HEK293 (cell line): ENCODE results near the gene SPAST.
"Not testable (repeated sequence)": the region's sequence is repeated elsewhere in the genome, so short reads cannot be mapped to it uniquely, and the experiment has no call there.

Experiments used
- CTCF ChIA-PET: fragments of 350-600 bp; formaldehyde crosslinking; extraction: SDS; loops from one replicate; lab custom pipeline; 2021; ENCODE audit warnings: antibody characterized with exemption; lab: Yijun Ruan, JAX
- POLR2A ChIA-PET: fragments of 300-600 bp; formaldehyde crosslinking; extraction: SDS; loops from one replicate; lab custom pipeline; 2020; ENCODE audit warnings: antibody characterized with exemption, inconsistent platforms; lab: Yijun Ruan, JAX
- H3K27ac ChIP-seq: fragments of 200-500 bp; sonication (Bioruptor generic); 2 replicates; pipeline ENCODE4 v1.5.1; 2014; ENCODE audit warnings: low read depth, low read length, control low read depth, inconsistent platforms; ENCODE audit errors: extremely low read depth
- H3K36me3 ChIP-seq, 2 experiments: fragments of 200-500 bp in 1 of 2; sonication (Bioruptor generic) in 1 of 2; 1 replicate in 1 of 2; 2 replicates in 1 of 2; pipeline ENCODE4 v1.5.1; 2014 to 2017; ENCODE audit warnings: inconsistent platforms in 2 of 2, low read length in 2 of 2; ENCODE audit not compliant: control insufficient read depth in 2 of 2, insufficient read depth in 1 of 2
- H3K4me1 ChIP-seq: fragments of 200-500 bp; sonication (Bioruptor generic); 2 replicates; pipeline ENCODE4 v1.5.1; 2014; ENCODE audit warnings: mild to moderate bottlenecking, low read length, inconsistent platforms; ENCODE audit not compliant: control insufficient read depth, insufficient read depth
- H3K4me3 ChIP-seq: 2 replicates; pipeline ENCODE4 v1.5.1; 2011; ENCODE audit warnings: low read depth, mild to moderate bottlenecking, control low read depth, low read length, moderate library complexity
- H3K9me3 ChIP-seq: fragments of 200-500 bp; sonication (Bioruptor generic); 2 replicates; pipeline ENCODE4 v1.5.1; 2014; ENCODE audit warnings: low read depth, low read length, inconsistent platforms; ENCODE audit not compliant: control insufficient read depth, insufficient read depth
- BCL11A ChIP-seq: fragments of 450-650 bp; formaldehyde crosslinking; IDR thresholded peaks from 2 replicates; pipeline ENCODE4 v1.5.1; 2016; ENCODE audit warnings: low read depth, missing biosample characterization, missing genetic modification characterization
- BCL6B ChIP-seq: fragments of 450-650 bp; formaldehyde crosslinking; IDR thresholded peaks from 2 replicates; pipeline ENCODE4 v1.5.1; 2017; ENCODE audit warnings: missing biosample characterization, missing genetic modification characterization
- KLF8 ChIP-seq: fragments of 450-650 bp; formaldehyde crosslinking; IDR thresholded peaks from 2 replicates; pipeline ENCODE4 v1.5.1; 2016; ENCODE audit warnings: missing biosample characterization, missing genetic modification characterization
- MYNN ChIP-seq: fragments of 450-650 bp; formaldehyde crosslinking; IDR thresholded peaks from 2 replicates; pipeline ENCODE4 v1.5.1; 2016; ENCODE audit warnings: missing biosample characterization, missing genetic modification characterization, borderline replicate concordance
- OSR2 ChIP-seq: fragments of 450-650 bp; formaldehyde crosslinking; IDR thresholded peaks from 2 replicates; pipeline ENCODE4 v1.5.1; 2016; ENCODE audit warnings: missing biosample characterization, missing genetic modification characterization
- PRDM4 ChIP-seq: fragments of 450-650 bp; formaldehyde crosslinking; IDR thresholded peaks from 2 replicates; pipeline ENCODE4 v1.5.1; 2017; ENCODE audit warnings: missing biosample characterization, missing genetic modification characterization
- PRDM6 ChIP-seq: fragments of 450-650 bp; formaldehyde crosslinking; IDR thresholded peaks from 2 replicates; pipeline ENCODE4 v1.5.1; 2017; ENCODE audit warnings: missing biosample characterization, missing genetic modification characterization
- SP3 ChIP-seq: fragments of 450-650 bp; formaldehyde crosslinking; IDR thresholded peaks from 2 replicates; pipeline ENCODE4 v1.5.1; 2016; ENCODE audit warnings: missing biosample characterization, missing genetic modification characterization
- YY1 ChIP-seq: fragments of 450-650 bp; formaldehyde crosslinking; IDR thresholded peaks from 2 replicates; pipeline ENCODE4 v1.5.1; 2018; ENCODE audit warnings: missing biosample characterization, missing genetic modification characterization
- ZBTB48 ChIP-seq: fragments of 450-650 bp; formaldehyde crosslinking; IDR thresholded peaks from 2 replicates; pipeline ENCODE4 v1.5.1; 2016; ENCODE audit warnings: missing biosample characterization, missing genetic modification characterization
- ZBTB49 ChIP-seq: fragments of 450-650 bp; formaldehyde crosslinking; IDR thresholded peaks from 2 replicates; pipeline ENCODE4 v1.5.1; 2016; ENCODE audit warnings: missing biosample characterization, missing genetic modification characterization, low read depth
- ZNF404 ChIP-seq: fragments of 450-650 bp; formaldehyde crosslinking; IDR thresholded peaks from 2 replicates; pipeline ENCODE4 v1.5.1; 2017; ENCODE audit warnings: missing biosample characterization, missing genetic modification characterization
- ZNF416 ChIP-seq: fragments of 450-650 bp; formaldehyde crosslinking; IDR thresholded peaks from 2 replicates; pipeline ENCODE4 v1.5.1; 2016; ENCODE audit warnings: missing biosample characterization, missing genetic modification characterization
- ZNF510 ChIP-seq: fragments of 450-650 bp; formaldehyde crosslinking; IDR thresholded peaks from 2 replicates; pipeline ENCODE4 v1.5.1; 2018; ENCODE audit warnings: mild to moderate bottlenecking, missing genetic modification characterization, missing biosample characterization; ENCODE audit not compliant: insufficient replicate concordance
- ZNF555 ChIP-seq: fragments of 450-650 bp; formaldehyde crosslinking; conservative IDR thresholded peaks from 2 replicates; pipeline ENCODE4 v1.5.1; 2017; ENCODE audit warnings: missing biosample characterization, mild to moderate bottlenecking, missing genetic modification characterization, inconsistent platforms
- ZNF639 ChIP-seq: fragments of 450-650 bp; formaldehyde crosslinking; IDR thresholded peaks from 2 replicates; pipeline ENCODE4 v1.5.1; 2016; ENCODE audit warnings: missing biosample characterization, missing genetic modification characterization
- ZNF677 ChIP-seq: fragments of 450-650 bp; IDR thresholded peaks from 2 replicates; pipeline ENCODE4 v1.5.0; 2018; ENCODE audit warnings: missing biosample characterization, mild to moderate bottlenecking, missing genetic modification characterization, moderate library complexity
- ZNF768 ChIP-seq: fragments of 450-650 bp; formaldehyde crosslinking; IDR thresholded peaks from 2 replicates; pipeline ENCODE4 v1.5.1; 2018; ENCODE audit warnings: missing biosample characterization, mild to moderate bottlenecking, missing genetic modification characterization
- ZSCAN5A ChIP-seq: fragments of 450-650 bp; formaldehyde crosslinking; IDR thresholded peaks from 2 replicates; pipeline ENCODE4 v1.5.1; 2016; ENCODE audit warnings: missing biosample characterization, missing genetic modification characterization

The SPAST gene

GRCh38 chr2:32200814-32201213 lies 137.5 kb downstream of the SPAST start:
- no peaks in the 10 kb centered on the region for H3K4me1 ChIP-seq
- ChIA-PET POLR2A (interaction anchor here (0.6 kb wide), 1 partner anchor 38 kb away, joined by 3 read pairs; no protein-coding TSS in a partner anchor), CTCF (no interaction called here)
- no peak overlapping the region for H3K4me3 ChIP-seq
- TF ChIP-seq ZNF639 (no peak), PRDM4 (no peak), KLF8 (tag by site-specific recombination) (no peak), ZNF510 (tag by site-specific recombination) (no peak), ZSCAN5A (tag by site-specific recombination) (no peak), ZNF768 (tag by site-specific recombination) (no peak), ZBTB48 (tag by site-specific recombination) (no peak), MYNN (tag by site-specific recombination) (no peak), ZNF416 (tag by site-specific recombination) (no peak), ZNF555 (no peak), SP3 (tag by site-specific recombination) (no peak), ZNF677 (tag by site-specific recombination) (no peak), BCL11A (no peak), PRDM6 (tag by site-specific recombination) (no peak), YY1 (tag by site-specific recombination) (no peak), ZNF404 (no peak), BCL6B (no peak), ZBTB49 (no peak), OSR2 (tag by site-specific recombination) (no peak)
- peaks cover 35% of the 10 kb centered on the region in 2 experiments for H3K36me3 ChIP-seq
- H3K27ac ChIP-seq = no peak overlapping the region
- no peaks in the 10 kb centered on the region for H3K9me3 ChIP-seq

GRCh38 chr2:32203428-32203827 lies 140.1 kb downstream of the SPAST start:
- CTCF ChIA-PET, POLR2A ChIA-PET, H3K9me3 ChIP-seq, H3K27ac ChIP-seq, H3K4me1 ChIP-seq, H3K4me3 ChIP-seq: not testable (repeated sequence)
- peaks cover 22% of the 10 kb centered on the region in 2 experiments for H3K36me3 ChIP-seq
